GM23248 (cell line): ENCODE results near the gene GSN. TPM values are rescaled to one million over a fixed set of nuclear protein-coding genes. Genes with fewer than 3 reads are reported as not detected.
A peak's percentile ranks its signal among the peaks of the same experiment; 100 is the strongest.

Experiments
- DNase-seq: peaks from one replicate; pipeline ENCODE4 v3.0.0-alpha.2; 2015
- H2AFZ ChIP-seq: fragments of 200-600 bp; sonication (generic); 2 replicates; pipeline ENCODE4 v1.6.1; 2016; ENCODE audit warnings: antibody characterized with exemption
- H3F3A ChIP-seq: fragments of 200-600 bp; sonication (generic); 2 replicates; pipeline ENCODE4 v1.6.1; 2016; ENCODE audit warnings: mild to moderate bottlenecking, antibody characterized with exemption, mixed run types; ENCODE audit not compliant: insufficient read depth
- H3K27ac ChIP-seq: fragments of 200-600 bp; sonication (generic); 2 replicates; pipeline ENCODE4 v1.5.1; 2016; ENCODE audit warnings: mild to moderate bottlenecking
- H3K27me3 ChIP-seq: fragments of 200-600 bp; sonication (generic); replicated peaks from 2 replicates; pipeline ENCODE4 v1.6.1; 2016; ENCODE audit warnings: mild to moderate bottlenecking; ENCODE audit not compliant: insufficient read depth
- H3K36me3 ChIP-seq: fragments of 200-600 bp; sonication (generic); 2 replicates; pipeline ENCODE4 v1.6.1; 2016; ENCODE audit warnings: low read depth, mild to moderate bottlenecking
- H3K4me1 ChIP-seq: fragments of 200-600 bp; sonication (generic); 2 replicates; pipeline ENCODE4 v1.6.1; 2016; ENCODE audit warnings: mild to moderate bottlenecking; ENCODE audit not compliant: insufficient read depth
- H3K4me2 ChIP-seq: fragments of 200-600 bp; sonication (generic); one replicate; pipeline ENCODE4 v1.6.1; 2016; ENCODE audit warnings: mild to moderate bottlenecking; ENCODE audit not compliant: unreplicated experiment
- H3K4me3 ChIP-seq: fragments of 200-600 bp; sonication (generic); 2 replicates; pipeline ENCODE4 v1.5.1; 2016; ENCODE audit warnings: mild to moderate bottlenecking
- H3K79me2 ChIP-seq: fragments of 200-600 bp; sonication (generic); 2 replicates; pipeline ENCODE4 v1.6.1; 2016; ENCODE audit warnings: mild to moderate bottlenecking; ENCODE audit not compliant: insufficient read depth
- H3K9ac ChIP-seq: fragments of 200-600 bp; sonication (generic); 2 replicates; pipeline ENCODE4 v1.6.1; 2016; ENCODE audit warnings: mild to moderate bottlenecking
- H3K9me2 ChIP-seq: fragments of 200-600 bp; sonication (generic); 2 replicates; pipeline ENCODE4 v1.6.1; 2016; ENCODE audit warnings: mixed run types, mild to moderate bottlenecking, moderate library complexity; ENCODE audit not compliant: insufficient read depth
- H3K9me3 ChIP-seq: fragments of 200-600 bp; sonication (generic); one replicate; pipeline ENCODE4 v1.6.1; 2017; ENCODE audit warnings: low read depth
- H4K20me1 ChIP-seq: fragments of 200-600 bp; sonication (generic); 2 replicates; pipeline ENCODE4 v1.6.0; 2016; ENCODE audit not compliant: insufficient read depth
- EZH2 ChIP-seq: fragments of 200-600 bp; sonication (generic); IDR thresholded peaks from 2 replicates; pipeline ENCODE4 v1.6.1; 2018; ENCODE audit warnings: antibody characterized with exemption, mild to moderate bottlenecking; ENCODE audit not compliant: insufficient read depth, poor library complexity, severe bottlenecking
- EZH2phosphoT487 ChIP-seq: fragments of 200-600 bp; sonication (generic); IDR thresholded peaks from 2 replicates; pipeline ENCODE4 v1.6.1; 2018; ENCODE audit warnings: antibody characterized with exemption, moderate library complexity, mild to moderate bottlenecking, low read depth; ENCODE audit not compliant: insufficient read depth
- WGBS, 2 experiments: methylation state at CpG; one replicate each; pipeline ENCODE4 v1.1.6; 2015 to 2017; ENCODE audit warnings: low lambda C conversion rate in 2 of 2, low coverage in 1 of 2; ENCODE audit errors: missing lambda C conversion rate in 2 of 2; 5-methylcytosine and 5-hydroxymethylcytosine counted together
- in situ Hi-C: fragments of 300-500 bp; cut with MboI; formaldehyde crosslinking; loops from 2 replicates; pipeline ENCODE4 v1.15.0; 2020
- polyA plus RNA-seq: library from polyadenylated mRNA; unstranded; fragments of >200 nt; fragmentation: Nextera tagmentation; extraction: Ambion mirVana; gene quantifications from 2 replicates; pipeline ENCODE4 v1.2.1, GENCODE V29; 2016
- total RNA-seq: library from RNA; depleted of rRNA; stranded (reverse); fragments of >200 nt; shearing (Covaris generic); gene quantifications from 2 replicates; pipeline ENCODE4 v1.2.3, GENCODE V29; 2014

GSN gene
- total and polyA plus RNA-seq, 2 experiments from 2014 or later = 258 to 387 TPM

- H3K36me3 ChIP-seq = no peaks in the 10 kb centered on the region
- TF ChIP-seq EZH2phosphoT487 (no peak), EZH2 (no peak)
- no peaks in the 10 kb centered on the region for H3K79me2 ChIP-seq
- no peaks in the 10 kb centered on the region for H3K9me2 ChIP-seq
- H3F3A ChIP-seq = peaks cover 11% of the 10 kb centered on the region; the same call in 1 of the 2 replicates
- DNase-seq = no peak
- WGBS, 2 experiments = 60 to 65% methylated on average over 5 of the region's 5 CpGs
- no peak overlapping the region for H3K4me3 ChIP-seq
- H3K4me1 ChIP-seq = peaks cover 22% of the 10 kb centered on the region
- H2AFZ ChIP-seq = no peak overlapping the region
- no peak overlapping the region for H3K9ac ChIP-seq
- no peaks in the 10 kb centered on the region for H3K9me3 ChIP-seq
- in situ Hi-C loops = no loop called here
- H3K4me2 ChIP-seq = no peak overlapping the region
- no peaks in the 10 kb centered on the region for H4K20me1 ChIP-seq
- H3K27ac ChIP-seq = no peak overlapping the region
- no peaks in the 10 kb centered on the region for H3K27me3 ChIP-seq
These were observed 37.7 kb upstream of the GSN start for GRCh38 chr9:121230256-121230655.

GRCh38 chr9:121232251-121232650 is 35.7 kb upstream of the GSN start:
- Histone ChIP-seq H3K27ac (no peak overlapping the region), H3F3A (peaks cover 4% of the 10 kb centered on the region; the same call in 1 of the 2 replicates), H3K4me3 (no peak overlapping the region), H3K9me3 (no peaks in the 10 kb centered on the region), H3K36me3 (no peaks in the 10 kb centered on the region), H4K20me1 (no peaks in the 10 kb centered on the region), H3K4me1 (peaks cover 13% of the 10 kb centered on the region), H3K79me2 (no peaks in the 10 kb centered on the region), H3K9me2 (no peaks in the 10 kb centered on the region), H3K9ac (no peak overlapping the region), H2AFZ (no peak overlapping the region), H3K27me3 (no peaks in the 10 kb centered on the region), H3K4me2 (no peak overlapping the region)
- no peak for TF ChIP-seq EZH2phosphoT487
- TF ChIP-seq EZH2 = no peak
- WGBS, 2 experiments = 93% methylated on average over 4 of the region's 4 CpGs
- in situ Hi-C loops = no loop called here
- DNase-seq = no peak

- Histone ChIP-seq H3K9me3 (no peaks in the 10 kb centered on the region), H3K9ac (no peak overlapping the region), H3K9me2 (no peaks in the 10 kb centered on the region), H3K27me3 (no peaks in the 10 kb centered on the region), H3K4me3 (no peak overlapping the region), H4K20me1 (no peaks in the 10 kb centered on the region), H3K4me2 (peak overlapping the region; percentile 33), H3K4me1 (peaks cover 20% of the 10 kb centered on the region), H3F3A (peaks cover 4% of the 10 kb centered on the region; the same call in 1 of the 2 replicates), H2AFZ (peak overlapping the region; percentile 30; the same call in 1 of the 2 replicates), H3K36me3 (no peaks in the 10 kb centered on the region), H3K27ac (0 out of 2 replicates have a peak overlapping the region, but pooled peaks have one; percentile 16), H3K79me2 (no peaks in the 10 kb centered on the region)
- in situ Hi-C loops = no loop called here
- TF ChIP-seq EZH2phosphoT487 = no peak
- no peak for TF ChIP-seq EZH2
- peak; percentile 65 for DNase-seq
- WGBS, 2 experiments = 69 to 71% methylated on average over 11 of the region's 11 CpGs
These were observed 33.8 kb upstream of the GSN start for GRCh38 chr9:121233906-121234831.

GRCh38 chr9:121234832-121235161 is 33.2 kb upstream of the GSN start:
- no peaks in the 10 kb centered on the region for H4K20me1 ChIP-seq
- no peak overlapping the region for H3K4me3 ChIP-seq
- H3K4me2 ChIP-seq = no peak overlapping the region
- no peaks in the 10 kb centered on the region for H3K9me3 ChIP-seq
- no peaks in the 10 kb centered on the region for H3K9me2 ChIP-seq
- no peak overlapping the region for H2AFZ ChIP-seq
- no peaks in the 10 kb centered on the region for H3K36me3 ChIP-seq
- H3K27ac ChIP-seq = no peak overlapping the region
- H3K79me2 ChIP-seq = no peaks in the 10 kb centered on the region
- 79 to 81% methylated on average over 6 of the region's 6 CpGs for WGBS, 2 experiments
- H3K27me3 ChIP-seq = no peaks in the 10 kb centered on the region
- H3K9ac ChIP-seq = no peak overlapping the region
- TF ChIP-seq EZH2 (no peak), EZH2phosphoT487 (no peak)
- DNase-seq = no peak
- in situ Hi-C loops = no loop called here
- peaks cover 22% of the 10 kb centered on the region for H3K4me1 ChIP-seq
- peaks cover 4% of the 10 kb centered on the region; the same call in 1 of the 2 replicates for H3F3A ChIP-seq
